Cerebellar cortex (tissue), 1 donor: ENCODE measurements around the gene A2ML1.
"Not testable (repeated sequence)": the region's sequence is repeated elsewhere in the genome, so short reads cannot be mapped to it uniquely, and the experiment has no call there.

ENCODE experiments used
- DNase-seq: peaks from one replicate; pipeline ENCODE4 v3.0.0-alpha.2; 2015; ENCODE audit warnings: low spot score

A2ML1 gene

DNA sequence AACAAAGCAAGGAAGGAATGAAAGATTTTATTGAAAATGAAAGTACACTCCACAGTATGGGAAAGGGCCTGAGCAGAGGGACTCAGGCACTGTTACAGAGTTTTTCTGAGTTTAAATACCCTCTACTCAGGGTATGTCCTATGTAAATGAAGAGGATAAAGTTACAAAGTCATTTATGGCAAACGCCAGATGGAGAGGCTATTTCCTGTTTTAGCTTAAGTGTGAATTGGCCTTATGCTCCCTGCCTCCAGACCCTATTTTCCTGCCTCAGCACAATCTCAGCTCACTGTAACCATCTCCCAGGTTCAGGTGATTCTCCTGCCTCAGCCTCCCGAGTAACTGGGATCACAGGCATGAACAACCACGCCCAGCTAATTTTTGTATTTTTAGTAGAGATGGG is 85.1 kb downstream of the A2ML1 start:
- no peak for DNase-seq

DNA sequence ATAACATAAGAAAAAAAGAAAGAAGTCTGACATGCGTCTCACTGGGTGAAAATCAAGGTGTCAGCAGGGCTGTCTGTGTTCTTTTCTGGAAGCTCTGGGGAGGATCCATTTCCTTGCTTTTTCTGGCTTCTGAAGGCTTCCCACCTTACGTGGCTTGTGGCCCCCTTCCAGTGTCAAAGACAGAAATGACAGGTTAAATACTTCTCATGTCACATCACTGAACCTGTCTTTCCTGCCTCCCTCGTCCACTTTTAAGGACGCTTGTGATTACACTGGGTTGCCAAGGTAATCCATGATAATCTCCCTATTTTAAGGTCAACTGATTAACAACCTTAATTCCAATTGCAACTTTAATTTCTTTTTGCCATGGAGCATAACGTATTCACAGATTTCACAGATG is 87.3 kb downstream of the A2ML1 start:
- no peak for DNase-seq

DNA sequence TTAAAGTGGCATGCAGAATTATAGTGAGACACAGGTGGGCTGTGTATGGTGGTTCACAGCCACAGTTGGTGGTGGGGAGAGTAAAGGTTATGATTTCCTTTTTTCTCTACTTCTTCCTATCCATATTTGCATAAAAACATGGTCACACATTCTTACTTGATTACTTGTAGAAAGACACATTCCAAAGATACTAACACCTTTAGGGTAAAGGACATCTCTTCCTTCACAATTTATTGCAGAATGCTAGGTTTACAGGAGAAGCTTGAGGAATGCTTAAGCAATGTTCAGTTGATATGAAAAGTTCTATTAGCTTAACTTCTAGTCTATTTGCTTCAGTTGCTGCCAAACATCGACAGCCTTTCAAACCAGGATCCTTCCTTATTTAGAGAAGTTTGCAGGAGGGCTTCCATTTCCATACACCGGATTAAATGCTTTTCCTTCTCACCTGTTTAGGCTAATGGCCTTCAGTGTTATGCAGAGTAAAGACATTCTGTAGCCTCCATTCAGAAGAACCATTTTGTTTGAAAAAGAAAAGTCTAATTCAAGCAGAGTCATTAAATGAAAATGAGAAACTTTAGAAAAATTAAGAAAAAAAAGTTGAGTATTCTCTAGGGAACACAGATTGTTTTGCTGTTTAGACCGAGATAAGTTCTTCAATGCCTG is 89.3 kb downstream of the A2ML1 start:
- DNase-seq: no peak

DNA sequence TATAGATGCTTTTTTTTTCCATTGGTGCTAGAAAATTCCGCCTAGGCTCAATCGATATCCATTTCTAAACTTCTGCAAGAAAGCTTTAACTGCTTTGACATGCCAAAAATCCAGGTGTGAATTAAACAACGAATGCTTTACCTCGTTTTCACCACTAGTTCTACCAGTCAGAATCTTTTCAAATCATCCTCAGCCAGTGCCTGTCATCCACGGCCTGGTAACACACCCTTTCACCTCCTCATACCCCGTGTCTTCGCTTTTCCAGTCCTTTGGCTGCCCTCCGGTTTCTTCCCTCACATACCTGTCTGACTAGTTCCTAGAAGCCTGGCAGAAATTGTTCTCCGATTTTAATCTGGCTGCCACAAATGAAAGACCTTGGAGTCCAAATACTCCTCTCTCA is 90.5 kb downstream of the A2ML1 start:
- DNase-seq: peak; percentile 46

DNA sequence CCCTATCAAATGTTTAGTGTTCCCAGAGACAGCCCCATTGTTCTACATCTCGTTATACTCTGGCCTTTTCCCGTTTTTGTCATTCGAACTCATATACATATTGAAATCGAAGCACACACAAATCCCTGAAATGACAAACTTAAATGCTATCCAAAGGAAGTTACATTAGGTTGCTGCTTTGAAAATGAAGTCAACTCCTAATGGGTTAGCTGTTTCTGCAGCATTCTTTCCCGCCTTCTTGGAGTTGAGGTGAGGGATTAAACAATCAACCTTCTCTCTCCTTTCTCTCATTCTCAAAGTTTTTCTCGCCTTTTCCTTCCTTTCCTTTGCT is 91.2 kb downstream of the A2ML1 start:
- DNase-seq: no peak

DNA sequence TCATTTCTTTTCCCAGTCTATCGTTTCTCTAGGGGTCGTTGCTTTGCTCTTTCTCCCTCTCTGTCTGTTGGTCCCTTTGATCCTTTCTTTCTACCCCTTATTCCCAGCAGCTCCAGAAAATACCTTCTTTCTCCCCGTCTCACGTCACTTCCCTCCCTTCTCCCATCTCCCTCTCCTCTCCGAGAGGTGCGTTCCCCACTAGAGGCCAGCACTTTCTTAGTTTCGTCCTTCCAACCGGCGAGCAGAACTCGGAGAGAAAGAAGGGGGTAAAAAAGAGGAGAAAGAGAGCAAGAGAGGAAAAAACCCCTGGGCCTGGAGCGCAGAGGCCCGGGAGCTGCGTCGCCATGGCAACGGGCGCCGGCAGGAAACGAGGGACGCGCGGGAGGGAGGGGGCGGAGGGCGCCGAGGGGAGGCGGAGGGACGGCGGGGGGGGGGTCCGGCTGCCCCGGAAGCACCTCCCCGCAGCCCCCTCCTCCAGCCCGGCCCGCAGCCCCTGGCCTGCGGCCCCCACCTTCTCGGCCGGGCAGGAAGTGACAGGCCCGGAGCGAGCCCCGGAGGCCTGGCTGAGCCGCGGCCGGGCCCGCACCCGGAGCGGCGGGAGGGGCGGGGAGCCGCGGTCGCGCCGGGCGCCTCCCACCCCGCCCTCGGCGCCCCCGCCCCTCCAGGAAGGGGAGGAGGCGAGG is 91.8 kb downstream of the A2ML1 start, which contains the start of gene PHC1:
Gene PHC1 (plus strand): TSS at position 477 of the 683 bp plus-strand sequence. CDS start 3,169 bp downstream, outside the sequence.
- peak; percentile 89 for DNase-seq

DNA sequence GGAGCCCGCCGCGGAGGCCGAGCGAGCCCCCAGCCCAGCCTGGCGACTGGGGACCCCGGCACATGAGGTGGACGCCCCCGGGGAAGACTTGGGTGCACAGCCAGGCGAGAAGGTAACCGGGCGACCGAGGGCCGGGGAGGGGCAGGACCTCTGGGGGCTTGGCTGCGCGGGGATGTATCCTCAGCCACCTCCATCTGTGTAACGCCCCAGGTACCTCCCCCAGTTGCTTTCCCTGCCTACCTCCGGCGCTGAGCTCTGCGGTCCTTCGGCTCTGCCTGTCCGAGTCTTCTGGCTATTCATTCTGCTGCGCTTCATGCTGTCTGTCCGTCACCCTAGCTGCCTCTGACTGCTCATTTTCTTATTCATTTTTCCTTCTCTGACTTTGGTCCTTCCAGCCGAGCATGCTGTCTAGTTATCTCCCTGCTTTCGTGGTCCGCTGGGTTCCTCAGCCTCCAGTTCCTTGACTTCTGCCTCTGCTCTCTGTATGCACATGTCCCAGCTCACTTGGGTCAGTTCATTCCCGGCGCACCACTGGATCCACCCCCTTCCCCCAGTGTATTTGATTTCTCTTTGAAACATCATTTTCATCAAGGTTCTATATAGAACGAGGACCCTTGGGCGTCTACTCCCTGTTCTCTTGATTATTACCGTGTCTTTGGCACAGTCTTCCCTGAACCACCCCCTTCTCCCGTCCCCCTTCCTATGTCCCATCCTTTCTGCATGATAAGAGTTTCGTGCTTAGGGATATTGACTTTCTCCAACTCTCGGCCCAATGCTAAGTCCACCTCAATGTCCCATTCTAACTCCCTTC is 92.5 kb downstream of the A2ML1 start:
- peak; percentile 72 for DNase-seq

DNA sequence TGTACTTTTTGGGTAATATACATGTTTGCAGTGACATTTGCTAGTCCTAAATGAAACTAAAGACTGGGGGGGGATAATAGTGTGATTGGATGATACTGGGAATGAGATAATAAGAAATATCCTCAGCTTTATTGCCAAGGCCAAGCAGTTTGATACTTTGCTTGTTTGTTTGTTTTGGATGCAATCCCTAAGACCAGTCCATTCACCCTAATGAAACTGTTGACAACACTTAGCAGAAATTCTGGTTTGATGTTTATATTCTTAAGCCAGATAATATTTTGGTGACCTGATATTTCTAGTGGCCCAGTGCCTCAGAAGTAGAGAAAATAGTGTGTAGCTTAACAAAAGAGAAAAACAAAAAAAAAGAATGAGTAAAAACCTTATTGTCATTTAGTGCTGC is 93.7 kb downstream of the A2ML1 start:
- DNase-seq: peak; percentile 11

DNA sequence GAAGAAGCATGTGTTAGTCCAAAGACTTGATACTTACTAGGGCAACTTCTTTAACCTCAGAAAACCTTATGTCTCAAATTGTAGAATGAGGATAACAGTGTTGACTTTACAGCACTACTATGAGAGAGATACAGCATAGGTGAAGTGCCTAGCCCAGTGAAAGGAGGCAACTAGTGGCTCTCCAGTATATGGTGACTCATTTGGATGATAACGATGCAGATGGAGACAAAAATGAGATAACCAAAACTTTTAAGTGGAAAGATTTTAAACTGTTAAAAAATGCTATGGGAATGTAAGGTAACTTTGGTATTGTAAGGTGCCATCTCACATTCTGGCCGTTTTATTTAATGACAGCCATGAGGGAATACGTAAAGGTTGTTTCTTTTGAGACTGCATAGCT is 94.6 kb downstream of the A2ML1 start:
- no peak for DNase-seq

DNA sequence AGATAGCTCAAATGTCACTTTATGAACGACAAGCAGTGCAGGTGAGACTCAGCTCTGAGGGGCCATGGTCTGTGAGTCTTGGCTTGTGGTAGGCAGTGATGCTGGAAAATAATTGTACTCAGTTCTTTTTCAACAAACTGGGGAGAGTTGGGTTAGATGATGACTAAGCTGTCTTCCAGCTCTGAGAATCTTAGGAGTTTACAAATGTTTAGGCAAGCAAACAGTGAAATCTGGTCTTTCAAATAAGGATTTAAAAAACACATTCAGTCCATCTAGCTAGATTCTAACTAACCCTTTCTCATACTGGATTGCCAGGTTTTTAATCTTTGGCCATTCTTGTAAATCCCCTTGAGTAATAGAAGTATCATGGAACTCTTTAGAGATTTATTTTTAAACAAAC is 95.3 kb downstream of the A2ML1 start:
- DNase-seq: no peak

DNA sequence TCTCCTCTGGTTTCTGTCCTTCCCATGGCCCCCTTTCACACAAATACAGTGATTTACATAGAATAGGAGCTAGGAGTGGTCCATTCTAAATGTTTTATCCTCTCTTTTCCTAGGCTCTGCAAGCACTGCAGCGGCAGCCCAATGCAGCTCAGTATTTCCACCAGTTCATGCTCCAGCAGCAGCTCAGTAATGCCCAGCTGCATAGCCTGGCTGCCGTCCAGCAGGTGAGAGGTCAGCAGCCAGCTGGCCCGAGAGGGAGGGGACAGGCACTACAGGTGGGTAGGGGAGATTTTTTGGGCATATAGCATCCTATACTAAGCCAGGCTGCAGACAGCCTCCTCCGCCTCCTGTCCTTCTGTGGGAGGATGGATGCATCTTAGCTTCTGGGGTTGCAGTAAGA is 97.2 kb downstream of the A2ML1 start:
- not testable (repeated sequence) for DNase-seq

DNA sequence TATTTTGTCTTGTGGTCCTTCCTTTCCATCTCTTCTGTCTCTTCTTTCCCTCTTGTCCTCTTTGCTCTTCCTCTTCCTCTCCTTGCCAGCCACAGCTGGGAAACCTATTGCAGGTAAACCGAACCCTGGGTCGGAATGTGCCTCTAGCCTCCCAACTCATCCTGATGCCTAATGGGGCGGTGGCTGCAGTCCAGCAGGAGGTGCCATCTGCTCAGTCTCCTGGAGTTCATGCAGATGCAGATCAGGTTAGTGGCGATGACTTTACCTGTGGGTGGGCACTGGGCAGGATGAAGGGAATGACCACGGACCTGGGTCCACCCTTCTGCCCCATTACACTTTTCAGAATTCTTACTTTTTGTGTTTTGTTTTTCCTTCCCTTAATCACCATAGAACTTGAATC is 100.1 kb downstream of the A2ML1 start:
- no peak for DNase-seq
